NCI-H446 treated with DMSO at 0.1 percent for 48 hours (cell line): Measurements from ENCODE around the gene DCST2.
A peak's percentile ranks its signal among the peaks of the same experiment; 100 is the strongest.

Experiments
- DNase-seq: peaks from one replicate; lab custom pipeline; 2025; lab: John Stamatoyannopoulos, UW

The DCST2 gene

GRCh38 chr1:154974102-154974807, 59.3 kb downstream of the DCST2 start, which contains the start of gene CKS1B:
TSS of gene CKS1B (plus strand) at chr1:154974681. CDS start at chr1:154974746, 65 bp downstream.
- peak; percentile 100 for DNase-seq

DNA sequence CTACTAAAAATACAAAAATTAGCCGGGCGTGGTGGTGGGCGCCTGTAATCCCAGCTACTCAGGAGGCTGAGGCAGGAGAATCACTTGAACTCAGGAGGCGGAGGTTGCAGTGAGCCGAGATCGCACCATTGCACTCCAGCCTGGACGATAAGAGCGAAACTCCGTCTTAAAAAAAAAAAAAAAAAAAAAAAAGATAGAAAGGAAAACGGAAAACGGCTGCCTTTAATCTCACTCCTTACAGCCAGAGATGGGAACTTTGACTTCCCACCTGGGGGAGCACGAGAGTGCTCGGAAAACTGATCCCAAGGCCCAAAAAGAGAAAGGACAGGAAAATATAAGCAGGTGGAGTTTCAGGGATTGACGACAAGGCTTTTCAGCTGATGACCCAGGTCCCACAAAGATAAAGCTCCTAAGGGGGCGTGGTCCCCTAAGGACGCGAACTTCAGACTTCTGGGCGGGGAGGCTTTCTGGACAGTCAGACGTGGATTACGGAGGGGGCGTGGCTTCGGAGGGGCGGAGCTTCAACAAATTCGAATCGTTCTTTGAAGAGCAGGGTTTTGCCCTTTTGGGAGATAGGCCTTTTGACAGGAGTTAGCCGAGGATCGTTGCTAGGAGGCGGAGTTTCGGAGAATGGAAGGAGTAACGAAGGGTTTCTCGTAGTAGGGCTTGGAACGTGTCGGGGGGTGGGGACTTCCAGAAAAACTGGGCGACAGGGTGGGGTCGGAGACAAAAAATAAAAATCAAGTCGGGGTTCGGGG, 60.1 kb downstream of the DCST2 start:
- DNase-seq: peak; percentile 84

DNA sequence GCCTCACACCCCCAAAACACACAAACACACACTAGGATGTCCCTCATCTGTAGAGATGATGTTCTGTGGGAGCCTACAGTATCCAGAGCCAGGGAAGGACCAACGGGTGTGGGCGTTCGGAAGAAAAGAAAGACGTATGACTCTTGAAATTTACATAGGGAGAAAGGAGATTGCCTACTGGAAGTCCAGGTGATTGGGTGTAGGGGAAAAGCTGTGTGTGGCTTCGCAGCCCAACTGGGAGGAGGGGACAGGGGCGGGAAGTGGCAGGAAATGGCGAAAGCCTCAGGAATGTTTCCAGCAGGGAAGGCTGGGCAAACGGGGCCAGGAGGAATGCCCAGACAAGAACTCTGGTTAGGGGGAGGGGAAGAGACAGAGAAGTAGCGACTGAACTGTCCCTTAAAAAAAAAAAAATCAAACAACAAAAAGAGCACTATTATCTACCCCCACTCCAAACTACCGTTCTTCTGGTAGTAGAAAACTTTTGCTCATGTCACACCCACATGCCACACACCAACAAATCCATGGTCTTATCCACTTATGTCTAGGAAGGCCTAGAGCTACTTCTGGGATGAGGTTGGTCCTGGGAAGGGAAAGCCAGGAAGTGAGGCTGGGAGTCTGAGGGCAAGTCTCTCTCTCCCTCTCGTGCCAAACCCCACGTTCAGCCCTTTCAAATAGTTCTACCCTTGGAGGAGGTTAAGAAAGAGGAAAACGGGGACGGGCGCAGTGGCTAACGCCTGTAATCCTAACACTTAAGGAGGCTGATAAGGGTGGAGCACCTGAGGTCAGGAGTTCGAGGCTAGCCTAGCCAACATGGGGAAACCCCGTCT, 60.9 kb downstream of the DCST2 start:
- no peak for DNase-seq

- no peak for DNase-seq
Measured at GRCh38 chr1:154972213-154972516, 61.4 kb downstream of the DCST2 start.

- DNase-seq: no peak
Measured at GRCh38 chr1:154971341-154971998, 62.1 kb downstream of the DCST2 start.

DNA sequence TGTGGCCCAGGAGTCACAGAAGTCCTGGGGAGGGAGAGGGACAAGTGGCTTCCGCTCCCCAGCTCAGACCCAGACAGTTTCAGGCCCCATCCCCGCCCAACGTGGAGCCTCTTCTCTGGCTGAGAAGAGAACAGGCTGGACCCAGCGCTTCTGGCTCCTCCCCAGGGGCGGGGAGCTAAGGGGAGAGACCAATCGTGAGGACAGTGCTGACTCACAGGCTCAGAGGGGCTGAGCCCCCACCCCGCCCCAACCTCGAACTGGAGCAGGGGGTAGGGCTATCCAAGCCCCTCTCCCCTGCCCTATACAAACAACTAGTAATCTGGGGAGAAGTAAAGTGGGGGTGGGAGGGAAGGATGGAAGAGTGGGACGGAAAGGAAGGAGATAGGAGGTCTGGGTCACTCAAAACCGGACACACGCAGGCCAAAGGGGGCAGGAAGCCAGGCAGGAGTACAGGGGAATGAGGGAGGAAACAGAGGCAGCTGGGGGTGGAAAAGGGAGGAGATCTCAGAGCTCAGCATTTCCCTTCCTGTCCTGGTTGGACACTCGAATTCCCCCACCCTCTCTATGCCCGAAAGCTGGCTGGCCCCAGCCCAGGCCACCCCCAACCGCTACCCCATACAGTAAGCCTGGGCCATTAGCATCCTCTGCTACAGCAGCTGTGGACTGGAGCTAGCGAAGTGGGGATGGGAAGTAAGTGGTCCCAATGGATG, 62.8 kb downstream of the DCST2 start, which contains the start of gene SHC1:
Gene SHC1 (minus strand): TSS at position 117 of the 710 bp plus-strand sequence. CDS start 221 bp downstream, outside the sequence.
- DNase-seq: peak; percentile 74

DNA sequence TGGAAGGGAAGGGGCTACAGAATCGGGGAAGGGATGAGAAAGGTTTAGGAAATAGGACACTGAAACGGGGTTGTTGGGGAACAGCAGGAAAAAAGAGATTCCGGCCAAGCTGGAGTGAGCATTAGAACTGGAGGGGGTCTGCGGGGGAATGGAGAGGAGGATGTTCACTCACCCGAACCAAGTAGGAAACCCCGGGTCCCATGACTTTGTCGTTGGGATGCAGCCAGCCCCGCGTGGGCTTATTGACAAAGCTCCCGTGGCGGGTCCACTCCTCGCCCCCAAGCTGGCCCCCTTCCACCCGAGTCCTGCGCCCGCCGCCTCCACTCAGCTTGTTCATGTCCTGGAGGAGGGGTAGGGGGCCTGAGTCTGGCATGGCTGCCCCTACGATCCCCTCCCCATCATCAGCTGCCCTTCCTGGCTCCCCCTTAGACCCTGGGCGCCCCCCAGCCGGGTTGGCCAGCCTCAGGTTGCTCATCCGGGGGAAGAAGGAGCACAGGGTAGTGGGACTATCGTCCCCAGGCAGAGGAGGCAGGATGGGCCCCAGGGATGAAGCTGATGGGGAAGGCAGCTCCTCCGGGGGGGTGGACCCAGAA, 63.6 kb downstream of the DCST2 start:
- DNase-seq: no peak

DNA sequence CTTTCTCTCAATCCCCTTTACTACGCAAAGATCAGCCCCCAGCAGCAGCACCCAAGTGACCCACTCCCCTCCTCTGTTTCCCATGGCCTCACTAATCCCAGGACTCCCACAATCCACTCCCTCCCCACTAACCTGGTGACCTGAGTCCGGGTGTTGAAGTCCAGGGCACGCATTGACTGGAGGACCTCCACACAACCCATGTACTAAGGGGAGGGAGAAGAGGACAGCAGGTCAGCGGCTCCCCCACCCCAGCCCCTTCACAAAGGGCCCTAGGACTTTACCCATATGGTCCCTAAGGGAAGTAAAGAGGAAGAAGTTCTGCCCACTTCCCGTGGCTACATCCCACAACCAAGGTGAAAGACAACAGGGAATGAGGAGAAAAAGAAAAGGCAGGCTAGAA, 64.3 kb downstream of the DCST2 start:
- no peak for DNase-seq

DNA sequence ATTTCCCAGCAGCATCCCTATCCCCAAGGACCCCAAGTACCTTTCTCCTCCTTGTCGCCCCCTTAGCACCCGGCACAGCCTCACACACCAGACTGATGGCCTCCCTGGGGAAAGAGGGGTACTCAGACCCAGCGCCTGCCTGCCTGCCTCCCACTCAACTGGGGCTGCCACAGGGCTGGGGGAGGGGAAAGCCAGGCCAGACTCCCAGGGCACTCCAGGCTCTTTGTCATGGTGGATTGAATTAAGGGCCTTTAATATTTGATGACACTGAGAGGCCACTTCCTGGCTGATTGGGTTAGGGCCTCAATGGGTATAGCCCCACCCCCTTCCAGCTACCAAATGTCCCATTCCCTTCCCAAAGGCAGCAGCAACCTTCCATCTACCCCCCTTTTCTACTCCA, 64.8 kb downstream of the DCST2 start:
- DNase-seq: no peak
